Right lobe of liver (tissue), 6 donors: ENCODE data around the gene PKDREJ. TPM values are rescaled to one million over a fixed set of nuclear protein-coding genes. Genes with fewer than 3 reads are reported as not detected.

Source experiments
- ATAC-seq, 4 donors: fragments of 200-7000 bp; cut with Tn5 transposase; one replicate each; pipeline ENCODE4 v1.9.1; 2020; ENCODE audit warnings: mild to moderate bottlenecking in 4 of 4, moderate library complexity in 4 of 4
- DNase-seq, 3 donors: peaks; one replicate each; pipeline ENCODE4 v3.0.0-alpha.2; 2020
- H3K27ac ChIP-seq, 3 donors: fragments of 200-600 bp; one replicate each; pipeline ENCODE4 v1.8.0; 2022
- H3K27me3 ChIP-seq, 2 donors: fragments of 200-600 bp; one replicate each; pipeline ENCODE4 v1.8.0; 2022
- H3K36me3 ChIP-seq, 4 donors: fragments of 200-600 bp; sonication (generic) in 1 of 4; one replicate each; pipeline versions ENCODE4 v1.5.1 to v1.8.0; 2017 to 2022; ENCODE audit warnings: control low read depth in 1 of 4
- H3K4me1 ChIP-seq, 4 donors: fragments of 200-600 bp; sonication (generic) in 1 of 4; one replicate each; pipeline versions ENCODE4 v1.5.1 to v1.8.0; 2017 to 2022; ENCODE audit warnings: control low read depth in 1 of 4
- H3K4me3 ChIP-seq, 3 donors: fragments of 200-600 bp; one replicate each; pipeline ENCODE4 v1.8.0; 2022
- H3K9me3 ChIP-seq, 4 donors: fragments of 200-600 bp; sonication (generic) in 1 of 4; one replicate each; pipeline versions ENCODE4 v1.5.1 to v1.8.0; 2017 to 2022; ENCODE audit warnings: control low read depth in 1 of 4
- CTCF ChIP-seq, 4 donors: fragments of 200-600 bp in 3 of 4; fragments of 450-650 bp in 1 of 4; IDR thresholded peaks; one replicate each; pipeline versions ENCODE4 v1.5.1 to v1.8.0; 2016 to 2022; ENCODE audit warnings: antibody characterized with exemption in 4 of 4, mild to moderate bottlenecking in 2 of 4
- POLR2A ChIP-seq: fragments of 450-650 bp; IDR thresholded peaks from one replicate; pipeline ENCODE4 v1.6.1; 2017; ENCODE audit warnings: antibody characterized with exemption, mild to moderate bottlenecking
- WGBS: methylation state at CpG from one replicate; pipeline ENCODE4 v1.1.6; 2018; ENCODE audit warnings: low coverage, low lambda C conversion rate; ENCODE audit not compliant: insufficient coverage; ENCODE audit errors: missing lambda C conversion rate; 5-methylcytosine and 5-hydroxymethylcytosine counted together
- intact Hi-C, 2 donors: fragments of 100-400 bp; cut with DNase I; formaldehyde crosslinking; loops; one replicate each; pipeline versions ENCODE4 v1.11.2 to v1.14.1; 2022
- total RNA-seq, 6 experiments: library from RNA; depleted of rRNA in 2 of 6; stranded (reverse); fragments of >200 nt in 2 of 6; fragmentation: NEBNext Ultra II Directional in 3 of 6; extraction: Animal tissue kit (Norgen Biotek cat#: 25700) in 3 of 6; gene quantifications; one replicate each; pipeline versions ENCODE4 v1.1.0 to v1.2.4, GENCODE V29; 2016 to 2023
- donor health status: DM: no; HTN: yes; CAD: no.
- donor health status: DM: no; HTN: no; CAD: no.
- donor health status: DM: no; HTN: no; CAD: no.
- donor health status: DM: no; HTN: yes; CAD: no.
- donor health status: DM: no; HTN: yes; CAD: no.

The PKDREJ gene
- total RNA-seq, 6 experiments from 2014 or later: 0.05 to 0.07 TPM; not detected in 4

- peak in 2 of 4 donors; percentile 7 to 12 for ATAC-seq
- Histone ChIP-seq H3K4me3 (no peak overlapping the region), H3K27me3 (no peaks in the 10 kb centered on the region), H3K4me1 (peaks cover 0 to 12% (median 0%) of the 10 kb centered on the region in 4 donors), H3K9me3 (no peaks in the 10 kb centered on the region), H3K27ac (no peak overlapping the region), H3K36me3 (peaks cover 0 to 85% (median 52%) of the 10 kb centered on the region in 4 donors)
- TF ChIP-seq CTCF (IDR thresholded peaks at IDR 0.05) (no peak), POLR2A (no peak)
- WGBS: 56% methylated on average over 10 of the region's 10 CpGs
- peak in 1 of 3 donors; percentile 44 for DNase-seq
- intact Hi-C loops: no loop called here
These were observed 43.5 kb downstream of the PKDREJ start for GRCh38 chr22:46219636-46220035.

GRCh38 chr22:46214616-46215015, 48.5 kb downstream of the PKDREJ start:
- H3K36me3 ChIP-seq: peaks cover 0 to 94% (median 50%) of the 10 kb centered on the region in 4 donors
- no peak overlapping the region for H3K4me3 ChIP-seq
- H3K27me3 ChIP-seq: no peaks in the 10 kb centered on the region
- TF ChIP-seq CTCF (IDR thresholded peaks at IDR 0.05): no peak
- no peak for TF ChIP-seq POLR2A
- 99% methylated on average over 11 of the region's 28 CpGs for WGBS
- DNase-seq (no peak), ATAC-seq (no peak)
- H3K27ac ChIP-seq: no peak overlapping the region
- intact Hi-C loops: no loop called here
- no peaks in the 10 kb centered on the region for H3K4me1 ChIP-seq
- no peaks in the 10 kb centered on the region for H3K9me3 ChIP-seq

GRCh38 chr22:46214149-46214548, 49.0 kb downstream of the PKDREJ start:
- H3K36me3 ChIP-seq: peaks cover 0 to 94% (median 51%) of the 10 kb centered on the region in 4 donors
- no peak for DNase-seq

GRCh38 chr22:46213052-46213451, 50.1 kb downstream of the PKDREJ start:
- peaks cover 0 to 91% (median 44%) of the 10 kb centered on the region in 4 donors for H3K36me3 ChIP-seq
- WGBS: 86% methylated on average over 3 of the region's 4 CpGs

More at GRCh38 chr22:46214149-46214548, 49.0 kb downstream of the PKDREJ start:
- Histone ChIP-seq H3K27ac (no peak overlapping the region), H3K4me1 (no peaks in the 10 kb centered on the region), H3K4me3 (no peak overlapping the region), H3K27me3 (no peaks in the 10 kb centered on the region), H3K9me3 (no peaks in the 10 kb centered on the region)
- TF ChIP-seq POLR2A (no peak), CTCF (IDR thresholded peaks at IDR 0.05) (no peak)
- intact Hi-C loops: no loop called here
- WGBS: 94% methylated on average over 28 of the region's 29 CpGs
- peak in 1 of 4 donors; percentile 6 for ATAC-seq

More at GRCh38 chr22:46213052-46213451, 50.1 kb downstream of the PKDREJ start:
- intact Hi-C loops: no loop called here
- H3K9me3 ChIP-seq: no peaks in the 10 kb centered on the region
- H3K27me3 ChIP-seq: no peaks in the 10 kb centered on the region
- TF ChIP-seq CTCF (IDR thresholded peaks at IDR 0.05): no peak
- TF ChIP-seq POLR2A: no peak
- no peak overlapping the region for H3K27ac ChIP-seq
- no peak overlapping the region for H3K4me3 ChIP-seq
- no peak for DNase-seq
- H3K4me1 ChIP-seq: no peaks in the 10 kb centered on the region
- ATAC-seq: no peak
